PFSK-1 (cell line): ENCODE measurements around the gene ADPRHL1.

ENCODE experiments used
- POLR2AphosphoS5 ChIP-seq: IDR thresholded peaks from 2 replicates; pipeline ENCODE4 v1.6.1; 2012; ENCODE audit warnings: low read depth, mild to moderate bottlenecking, control low read depth, low read length, moderate library complexity
- SIN3A ChIP-seq: IDR thresholded peaks from 2 replicates; pipeline ENCODE4 v1.6.1; 2012; ENCODE audit warnings: mild to moderate bottlenecking, low read length, moderate library complexity, borderline replicate concordance; ENCODE audit not compliant: insufficient read depth
- TF ChIP-seq, protein P1 (sequence below), 2 experiments: IDR thresholded peaks; 2 replicates each; pipeline versions ENCODE4 v1.6.1 to v1.8.0; 2011 to 2012; ENCODE audit warnings: low read depth in 2 of 2, low read length in 2 of 2, control low read depth in 1 of 2, inconsistent platforms in 1 of 2, mild to moderate bottlenecking in 1 of 2, moderate library complexity in 1 of 2; ENCODE audit not compliant: insufficient read depth in 1 of 2

DNA sequence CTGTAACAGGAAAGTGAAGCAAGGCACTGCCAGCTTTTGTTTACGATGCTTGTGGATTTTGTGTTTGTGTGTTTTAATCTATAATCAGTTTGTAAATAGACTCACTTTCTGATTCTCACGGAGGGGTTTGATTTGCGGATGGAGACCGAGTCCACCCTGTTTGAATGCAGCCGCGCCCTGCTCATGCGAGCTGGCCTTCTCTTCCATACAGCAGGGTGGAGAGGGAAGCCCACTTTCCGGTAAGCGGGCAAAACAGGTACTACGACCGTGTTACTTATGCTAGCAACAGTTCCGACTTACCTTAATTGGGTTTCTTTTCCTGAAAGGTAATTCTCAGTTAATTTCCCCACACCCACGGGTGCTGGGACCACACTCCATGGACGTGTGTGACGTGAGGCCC, 33.1 kb downstream of the ADPRHL1 start:
- no peak for TF ChIP-seq POLR2AphosphoS5
- TF ChIP-seq, protein P1, sequence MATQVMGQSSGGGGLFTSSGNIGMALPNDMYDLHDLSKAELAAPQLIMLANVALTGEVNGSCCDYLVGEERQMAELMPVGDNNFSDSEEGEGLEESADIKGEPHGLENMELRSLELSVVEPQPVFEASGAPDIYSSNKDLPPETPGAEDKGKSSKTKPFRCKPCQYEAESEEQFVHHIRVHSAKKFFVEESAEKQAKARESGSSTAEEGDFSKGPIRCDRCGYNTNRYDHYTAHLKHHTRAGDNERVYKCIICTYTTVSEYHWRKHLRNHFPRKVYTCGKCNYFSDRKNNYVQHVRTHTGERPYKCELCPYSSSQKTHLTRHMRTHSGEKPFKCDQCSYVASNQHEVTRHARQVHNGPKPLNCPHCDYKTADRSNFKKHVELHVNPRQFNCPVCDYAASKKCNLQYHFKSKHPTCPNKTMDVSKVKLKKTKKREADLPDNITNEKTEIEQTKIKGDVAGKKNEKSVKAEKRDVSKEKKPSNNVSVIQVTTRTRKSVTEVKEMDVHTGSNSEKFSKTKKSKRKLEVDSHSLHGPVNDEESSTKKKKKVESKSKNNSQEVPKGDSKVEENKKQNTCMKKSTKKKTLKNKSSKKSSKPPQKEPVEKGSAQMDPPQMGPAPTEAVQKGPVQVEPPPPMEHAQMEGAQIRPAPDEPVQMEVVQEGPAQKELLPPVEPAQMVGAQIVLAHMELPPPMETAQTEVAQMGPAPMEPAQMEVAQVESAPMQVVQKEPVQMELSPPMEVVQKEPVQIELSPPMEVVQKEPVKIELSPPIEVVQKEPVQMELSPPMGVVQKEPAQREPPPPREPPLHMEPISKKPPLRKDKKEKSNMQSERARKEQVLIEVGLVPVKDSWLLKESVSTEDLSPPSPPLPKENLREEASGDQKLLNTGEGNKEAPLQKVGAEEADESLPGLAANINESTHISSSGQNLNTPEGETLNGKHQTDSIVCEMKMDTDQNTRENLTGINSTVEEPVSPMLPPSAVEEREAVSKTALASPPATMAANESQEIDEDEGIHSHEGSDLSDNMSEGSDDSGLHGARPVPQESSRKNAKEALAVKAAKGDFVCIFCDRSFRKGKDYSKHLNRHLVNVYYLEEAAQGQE (IDR thresholded peaks at IDR 0.05; ENCODE audit: insufficient read depth in 1 of 2, low read depth in 2 of 2, low read length in 2 of 2): no peak
- TF ChIP-seq SIN3A: no peak
